SK-N-SH treated with all-trans-retinoic acid at 6 μM for 48 hours (cell line): ENCODE data around the gene FAM228A.

Experiments
- ATAC-seq: fragments of 200-7000 bp; cut with Tn5 transposase; 3 replicates; pipeline ENCODE4 v1.9.1; 2020; ENCODE audit warnings: mild to moderate bottlenecking, moderate library complexity
- ARNTL ChIP-seq: fragments of 450-650 bp; formaldehyde crosslinking; IDR thresholded peaks from 2 replicates; pipeline ENCODE4 v1.5.0; 2020; ENCODE audit warnings: low read depth, mild to moderate bottlenecking, moderate library complexity, borderline replicate concordance
- BACH2 ChIP-seq: fragments of 250-450 bp; sonication (Bioruptor Pico); IDR thresholded peaks from 2 replicates; pipeline ENCODE4 v1.9.0; 2021; ENCODE audit warnings: mild to moderate bottlenecking, borderline replicate concordance
- CREB5 ChIP-seq: fragments of 250-450 bp; sonication (Bioruptor Pico); IDR thresholded peaks from 2 replicates; pipeline ENCODE4 v1.5.1; 2020; ENCODE audit warnings: low read depth, mild to moderate bottlenecking, moderate library complexity
- CSDC2 ChIP-seq: fragments of 250-450 bp; sonication (Bioruptor Pico); IDR thresholded peaks from 2 replicates; pipeline ENCODE4 v1.5.0; 2020; ENCODE audit warnings: mild to moderate bottlenecking, moderate library complexity
- ESRRG ChIP-seq: fragments of 250-450 bp; sonication (Bioruptor Pico); IDR thresholded peaks from 2 replicates; pipeline ENCODE4 v1.6.1; 2021; ENCODE audit warnings: mild to moderate bottlenecking
- GLIS3 ChIP-seq: fragments of 250-450 bp; sonication (Bioruptor Pico); IDR thresholded peaks from 2 replicates; pipeline ENCODE4 v1.5.0; 2020; ENCODE audit warnings: mild to moderate bottlenecking, moderate library complexity
- ISL1 ChIP-seq: fragments of 250-450 bp; sonication (Bioruptor Pico); IDR thresholded peaks from 2 replicates; pipeline ENCODE4 v2.1.2; 2022; ENCODE audit warnings: mild to moderate bottlenecking, moderate library complexity
- OSR1 ChIP-seq: fragments of 250-450 bp; sonication (Bioruptor Pico); IDR thresholded peaks from 2 replicates; pipeline ENCODE4 v1.8.0; 2022; ENCODE audit warnings: moderate library complexity, mild to moderate bottlenecking, inconsistent platforms
- PATZ1 ChIP-seq: fragments of 250-450 bp; sonication (Bioruptor Pico); IDR thresholded peaks from 2 replicates; pipeline ENCODE4 v1.8.0; 2020; ENCODE audit warnings: mild to moderate bottlenecking, moderate library complexity, borderline replicate concordance
- POU6F1 ChIP-seq: fragments of 250-450 bp; sonication (Bioruptor Pico); IDR thresholded peaks from 2 replicates; pipeline ENCODE4 v1.8.0; 2021; ENCODE audit warnings: low read depth, mild to moderate bottlenecking, moderate library complexity, borderline replicate concordance
- PPARA ChIP-seq: fragments of 250-450 bp; sonication (Bioruptor Pico); IDR thresholded peaks from 2 replicates; pipeline ENCODE4 v1.5.0; 2020; ENCODE audit warnings: mild to moderate bottlenecking, borderline replicate concordance
- RARB ChIP-seq: fragments of 250-450 bp; sonication (Bioruptor Pico); IDR thresholded peaks from 2 replicates; pipeline ENCODE4 v1.8.0; 2021; ENCODE audit warnings: mild to moderate bottlenecking, moderate library complexity
- SNAI2 ChIP-seq: fragments of 250-450 bp; sonication (Bioruptor Pico); IDR thresholded peaks from 2 replicates; pipeline ENCODE4 v1.5.0; 2020; ENCODE audit warnings: mild to moderate bottlenecking, moderate library complexity
- TOX ChIP-seq: fragments of 250-450 bp; sonication (Bioruptor Pico); IDR thresholded peaks from 2 replicates; pipeline ENCODE4 v1.8.0; 2021; ENCODE audit warnings: mild to moderate bottlenecking, moderate library complexity, borderline replicate concordance
- ZC3H10 ChIP-seq: fragments of 250-450 bp; sonication (Bioruptor Pico); IDR thresholded peaks from 2 replicates; pipeline ENCODE4 v1.5.1; 2021; ENCODE audit warnings: mild to moderate bottlenecking, moderate library complexity
- ZFP3 ChIP-seq: fragments of 250-450 bp; sonication (Bioruptor Pico); IDR thresholded peaks from 2 replicates; pipeline ENCODE4 v1.5.0; 2020; ENCODE audit warnings: mild to moderate bottlenecking, moderate library complexity
- ZFP30 ChIP-seq: fragments of 450-650 bp; formaldehyde crosslinking; IDR thresholded peaks from 2 replicates; pipeline ENCODE4 v1.5.0; 2022; ENCODE audit warnings: mild to moderate bottlenecking, moderate library complexity
- ZNF565 ChIP-seq: fragments of 450-650 bp; formaldehyde crosslinking; conservative IDR thresholded peaks from 2 replicates; pipeline ENCODE4 v1.5.0; 2020; ENCODE audit warnings: low read depth, mild to moderate bottlenecking, moderate library complexity
- ZNF8 ChIP-seq: fragments of 450-650 bp; formaldehyde crosslinking; IDR thresholded peaks from 2 replicates; pipeline ENCODE4 v1.5.0; 2020; ENCODE audit warnings: mild to moderate bottlenecking, moderate library complexity

Gene FAM228A

GRCh38 chr2:24220554-24221291, 45.9 kb downstream of the FAM228A start:
- ATAC-seq = no peak
- TF ChIP-seq CREB5 (CRISPR knock-in tag) (no peak), GLIS3 (CRISPR knock-in tag) (no peak), ESRRG (no peak), RARB (no peak), BACH2 (CRISPR knock-in tag) (no peak), ZFP30 (CRISPR knock-in tag) (no peak), ZFP3 (CRISPR knock-in tag) (no peak)

- no peak for ATAC-seq
- TF ChIP-seq GLIS3 (CRISPR knock-in tag) = no peak
- TF ChIP-seq OSR1 (CRISPR knock-in tag) = no peak
- no peak for TF ChIP-seq PATZ1 (CRISPR knock-in tag)
- TF ChIP-seq ZFP3 (CRISPR knock-in tag) = no peak
- no peak for TF ChIP-seq ZFP30 (CRISPR knock-in tag)
- no peak for TF ChIP-seq ZNF565 (CRISPR knock-in tag)
- TF ChIP-seq ARNTL = no peak
- no peak for TF ChIP-seq ZNF8 (CRISPR knock-in tag)
- no peak for TF ChIP-seq CSDC2 (CRISPR knock-in tag)
Measured at GRCh38 chr2:24221343-24222050, 46.6 kb downstream of the FAM228A start.

- no peak for TF ChIP-seq ZNF565 (CRISPR knock-in tag)
- TF ChIP-seq POU6F1 (CRISPR knock-in tag) = no peak
- TF ChIP-seq RARB = no peak
- no peak for TF ChIP-seq ARNTL
- TF ChIP-seq SNAI2 (CRISPR knock-in tag) = no peak
- no peak for TF ChIP-seq ZC3H10 (CRISPR knock-in tag)
- no peak for TF ChIP-seq OSR1 (CRISPR knock-in tag)
- TF ChIP-seq PATZ1 (CRISPR knock-in tag) = no peak
- no peak for TF ChIP-seq BACH2 (CRISPR knock-in tag)
- no peak for TF ChIP-seq TOX (CRISPR knock-in tag)
- no peak for TF ChIP-seq ESRRG
- no peak for TF ChIP-seq ZFP3 (CRISPR knock-in tag)
- ATAC-seq = no peak
Measured at GRCh38 chr2:24222946-24223345, 48.1 kb downstream of the FAM228A start.

GRCh38 chr2:24225499-24226242, 50.8 kb downstream of the FAM228A start:
- ATAC-seq = no peak
- no peak for TF ChIP-seq ISL1 (CRISPR knock-in tag)
- no peak for TF ChIP-seq PATZ1 (CRISPR knock-in tag)
- TF ChIP-seq ZFP3 (CRISPR knock-in tag) = no peak
- no peak for TF ChIP-seq RARB
- TF ChIP-seq ZC3H10 (CRISPR knock-in tag) = no peak
- TF ChIP-seq ARNTL = no peak
- TF ChIP-seq PPARA = no peak
- no peak for TF ChIP-seq BACH2 (CRISPR knock-in tag)
- TF ChIP-seq SNAI2 (CRISPR knock-in tag) = no peak
